ENCODE data around the gene PROSER3. TPM values are rescaled to one million over a fixed set of nuclear protein-coding genes. Genes with fewer than 3 reads are reported as not detected.

PROSER3 gene
- total RNA-seq, result 5.4 and 6.3 TPM in 2 replicates

GRCh38 chr19:35757749-35758608 is at the start of gene PROSER3:
Gene PROSER3 (plus strand): TSS chr19:35758176. CDS start chr19:35758216, 40 bp downstream.

GRCh38 chr19:35717665-35718344 is 40.2 kb upstream of the PROSER3 start, which contains the start of gene KMT2B:
Gene KMT2B (plus strand): TSS chr19:35718003. CDS start chr19:35718019, 16 bp downstream.

GRCh38 chr19:35742121-35742724 is 15.8 kb upstream of the PROSER3 start, which contains the start of gene IGFLR1:
Gene IGFLR1 (minus strand): TSS chr19:35742452. CDS start chr19:35741180, 1,272 bp downstream.

GRCh38 chr19:35745328-35746086 is 12.5 kb upstream of the PROSER3 start, which contains the start of the genes PSENEN and U2AF1L4:
Gene PSENEN (plus strand): TSS chr19:35745651. CDS start chr19:35745931, 280 bp downstream.
Gene U2AF1L4 (minus strand): TSS chr19:35745418. CDS start chr19:35745391, 27 bp downstream.

GRCh38 chr19:35748106-35749020 is 9.6 kb upstream of the PROSER3 start, which contains the start of gene LIN37:
Gene LIN37 (plus strand): TSS chr19:35748576. CDS start chr19:35748725, 149 bp downstream.

GRCh38 chr19:35756377-35757230 is 1.4 kb upstream of the PROSER3 start, which contains the start of gene HSPB6:
Gene HSPB6 (minus strand): TSS chr19:35757029. CDS start chr19:35757008, 21 bp downstream.

GRCh38 chr19:35775298-35776101 is 17.5 kb downstream of the PROSER3 start, which contains the start of gene ARHGAP33:
Gene ARHGAP33 (plus strand): TSS chr19:35775564. CDS start chr19:35775659, 95 bp downstream.

GRCh38 chr19:35812220-35813042 is 54.5 kb downstream of the PROSER3 start, which contains the start of gene PRODH2:
Gene PRODH2 (minus strand): TSS chr19:35812845. CDS start chr19:35812805, 40 bp downstream.

Other genes starting within 250 kb of the PROSER3 start
- 2.1 and 3.6 TPM in 2 replicates for gene DMKN, start 244.5 kb upstream of the PROSER3 start, total RNA-seq
- gene SBSN, start 229.9 kb upstream of the PROSER3 start, total RNA-seq, result 4.5 and 6.7 TPM in 2 replicates
- not detected in 2 replicates for gene GAPDHS, start 224.7 kb upstream of the PROSER3 start, total RNA-seq
- 73.0 and 101 TPM in 2 replicates for gene TMEM147, start 212.6 kb upstream of the PROSER3 start, total RNA-seq
- not detected in 2 replicates for gene ATP4A, start 194.5 kb upstream of the PROSER3 start, total RNA-seq
- not detected in 2 replicates for gene PMIS2, start 172.0 kb upstream of the PROSER3 start, total RNA-seq
- gene HAUS5, start 145.4 kb upstream of the PROSER3 start, total RNA-seq, result 5.6 and 7.4 TPM in 2 replicates
- 33.4 and 35.7 TPM in 2 replicates for gene RBM42, start 129.1 kb upstream of the PROSER3 start, total RNA-seq
- 0.13 TPM in 1 of 2 replicates, not detected in the other for gene ETV2, start 116.4 kb upstream of the PROSER3 start, total RNA-seq
- 188 and 222 TPM in 2 replicates for gene COX6B1, start 109.9 kb upstream of the PROSER3 start, total RNA-seq
- gene UPK1A, start 91.7 kb upstream of the PROSER3 start, total RNA-seq, result 0.10 and 0.13 TPM in 2 replicates
- gene ZBTB32, start 53.6 kb upstream of the PROSER3 start, total RNA-seq, result not detected in 2 replicates
- 10.3 and 15.1 TPM in 2 replicates for gene KMT2B, start 40.2 kb upstream of the PROSER3 start, total RNA-seq
- 0.73 and 0.85 TPM in 2 replicates for gene IGFLR1, start 15.7 kb upstream of the PROSER3 start, total RNA-seq
- gene U2AF1L4, start 12.8 kb upstream of the PROSER3 start, total RNA-seq, result 6.1 and 8.9 TPM in 2 replicates
- gene PSENEN, start 12.5 kb upstream of the PROSER3 start, total RNA-seq, result 12.4 and 17.2 TPM in 2 replicates
- 9.0 and 10.0 TPM in 2 replicates for gene LIN37, start 9.6 kb upstream of the PROSER3 start, total RNA-seq
- gene HSPB6, start 1.1 kb upstream of the PROSER3 start, total RNA-seq, result 106 and 161 TPM in 2 replicates
- 3.1 and 5.5 TPM in 2 replicates for gene ARHGAP33, start 17.4 kb downstream of the PROSER3 start, total RNA-seq
- gene PRODH2, start 54.7 kb downstream of the PROSER3 start, total RNA-seq, result not detected in 2 replicates
- gene NPHS1, start 94.3 kb downstream of the PROSER3 start, total RNA-seq, result not detected in 2 replicates
- gene KIRREL2, start 98.7 kb downstream of the PROSER3 start, total RNA-seq, result not detected in 2 replicates
- gene APLP1, start 110.4 kb downstream of the PROSER3 start, total RNA-seq, result 23.2 and 28.9 TPM in 2 replicates
- gene NFKBID, start 142.4 kb downstream of the PROSER3 start, total RNA-seq, result 2.5 and 5.2 TPM in 2 replicates
- gene HCST, start 144.4 kb downstream of the PROSER3 start, total RNA-seq, result 0.46 and 1.2 TPM in 2 replicates
- not detected in 2 replicates for gene TYROBP, start 150.1 kb downstream of the PROSER3 start, total RNA-seq
- gene LRFN3, start 178.2 kb downstream of the PROSER3 start, total RNA-seq, result 5.1 and 7.1 TPM in 2 replicates
- gene SDHAF1, start 237.0 kb downstream of the PROSER3 start, total RNA-seq, result 7.7 and 8.0 TPM in 2 replicates